ACHN (cell line): Measurements from ENCODE around the gene HNRNPUL1.
"Not testable (repeated sequence)": the region's sequence is repeated elsewhere in the genome, so short reads cannot be mapped to it uniquely, and the experiment has no call there.

ENCODE experiments used
- DNase-seq: peaks from one replicate; pipeline ENCODE4 v3.0.0-alpha.2; 2015
- in situ Hi-C: cut with HindIII; loops from 2 replicates; pipeline ENCODE4 v1.10.0; 2017; ENCODE audit warnings: low sequenced_read_pairs, low pct_ligation_motif_present, low pct_unique_long_range_greater_than_20kb

The HNRNPUL1 gene

GRCh38 chr19:41263850-41264580 is at the start of gene HNRNPUL1:
Gene HNRNPUL1, plus strand, starts transcription at chr19:41264372. Its CDS starts 132 bp downstream, at chr19:41264504.
- in situ Hi-C loops, result no loop called here

GRCh38 chr19:41217741-41218140 is 46.4 kb upstream of the HNRNPUL1 start:
- in situ Hi-C loops, result no loop called here
- DNase-seq, result no peak

More at GRCh38 chr19:41263850-41264580, at the start of gene HNRNPUL1:
- DNase-seq, result peak; percentile 99

- no peak for DNase-seq
- in situ Hi-C loops, result no loop called here
Measured at GRCh38 chr19:41218249-41218614, 45.9 kb upstream of the HNRNPUL1 start.

GRCh38 chr19:41218615-41219507 is 45.3 kb upstream of the HNRNPUL1 start, which contains the start of gene AXL:
Gene AXL, plus strand, starts transcription at chr19:41219223. Its CDS starts 170 bp downstream, at chr19:41219393.
- peak; percentile 83 for DNase-seq
- in situ Hi-C loops, result no loop called here

GRCh38 chr19:41219924-41220567 is 44.1 kb upstream of the HNRNPUL1 start:
- DNase-seq, result peak; percentile 57
- in situ Hi-C loops, result no loop called here

- DNase-seq, result no peak
- in situ Hi-C loops, result no loop called here
Measured at GRCh38 chr19:41220811-41221210, 43.4 kb upstream of the HNRNPUL1 start.

- in situ Hi-C loops, result no loop called here
- no peak for DNase-seq
Measured at GRCh38 chr19:41221514-41222205, 42.5 kb upstream of the HNRNPUL1 start.

GRCh38 chr19:41222240-41222639 is 41.9 kb upstream of the HNRNPUL1 start:
- in situ Hi-C loops, result no loop called here
- DNase-seq, result no peak

GRCh38 chr19:41223431-41224234 is 40.5 kb upstream of the HNRNPUL1 start:
- in situ Hi-C loops, result no loop called here
- peak; percentile 93 for DNase-seq

- DNase-seq, result no peak
- in situ Hi-C loops, result no loop called here
Measured at GRCh38 chr19:41224632-41225031, 39.5 kb upstream of the HNRNPUL1 start.

GRCh38 chr19:41225238-41226052 is 38.7 kb upstream of the HNRNPUL1 start:
- DNase-seq, result peak; percentile 94
- in situ Hi-C loops, result no loop called here

GRCh38 chr19:41226053-41226873 is 37.9 kb upstream of the HNRNPUL1 start:
- in situ Hi-C loops, result no loop called here
- peak; percentile 86 for DNase-seq

GRCh38 chr19:41226874-41227390 is 37.2 kb upstream of the HNRNPUL1 start:
- in situ Hi-C loops, result no loop called here
- DNase-seq, result no peak

GRCh38 chr19:41228486-41228885 is 35.7 kb upstream of the HNRNPUL1 start:
- no peak for DNase-seq
- in situ Hi-C loops, result no loop called here

GRCh38 chr19:41229338-41229737 is 34.8 kb upstream of the HNRNPUL1 start:
- DNase-seq, in situ Hi-C loops: not testable (repeated sequence)
